Fibroblast of skin of scalp (primary cell): ENCODE data around the gene USE1.

Experiments
- DNase-seq: peaks from one replicate; pipeline ENCODE4 v3.0.0-alpha.2; 2013

The USE1 gene

DNA sequence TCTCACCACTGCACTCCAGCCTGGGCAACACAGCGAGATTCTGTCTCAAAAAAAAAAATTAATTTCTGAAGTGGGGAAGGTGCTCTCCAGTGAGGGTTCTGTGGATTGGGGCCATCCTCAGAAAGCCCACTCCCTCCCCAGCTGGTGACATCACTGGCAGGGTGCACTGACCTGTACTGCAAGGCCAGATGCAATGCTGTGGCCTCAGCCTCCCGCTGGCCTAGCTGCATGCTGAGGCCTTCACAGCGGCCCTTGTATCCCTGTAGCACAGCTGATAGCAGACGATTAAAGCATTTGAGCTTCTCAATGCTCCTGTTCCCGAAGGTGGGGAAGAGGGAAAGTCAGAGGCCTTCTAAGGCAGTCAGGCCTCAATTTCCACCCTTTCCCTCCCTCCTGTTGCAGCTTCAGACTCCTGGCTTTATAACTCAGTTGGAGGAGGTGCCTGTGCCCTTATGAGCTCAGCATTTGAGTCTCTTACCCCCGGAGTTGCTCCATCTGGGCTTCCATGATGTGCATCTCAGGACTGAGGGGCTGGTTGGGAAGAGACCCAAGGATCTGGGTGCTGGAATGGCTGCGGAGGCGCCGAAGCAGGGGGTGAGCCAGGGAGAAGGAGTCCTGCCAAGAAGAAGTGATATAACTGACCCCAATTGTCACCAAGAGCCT is 44.1 kb downstream of the USE1 start:
- no peak for DNase-seq

DNA sequence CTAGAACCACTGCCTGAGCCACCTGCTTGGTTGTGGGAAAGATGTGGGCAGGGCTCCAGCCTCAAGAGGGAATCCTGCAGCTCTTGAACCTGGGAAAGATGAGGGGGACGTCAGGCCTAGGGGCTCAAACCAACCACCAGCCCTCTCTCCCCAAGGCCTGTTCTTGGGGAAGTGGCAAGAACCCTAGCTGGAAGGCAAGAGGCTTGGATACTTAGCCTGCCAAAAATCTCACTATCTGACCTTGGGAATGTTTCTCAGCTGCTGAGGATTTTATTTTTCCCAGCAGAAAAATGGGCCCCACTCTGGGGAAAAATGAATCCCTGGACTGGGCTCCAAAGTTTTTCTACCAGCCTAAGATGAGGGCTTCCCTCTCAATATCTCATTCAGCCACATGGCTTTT is 44.8 kb downstream of the USE1 start:
- DNase-seq: no peak

DNA sequence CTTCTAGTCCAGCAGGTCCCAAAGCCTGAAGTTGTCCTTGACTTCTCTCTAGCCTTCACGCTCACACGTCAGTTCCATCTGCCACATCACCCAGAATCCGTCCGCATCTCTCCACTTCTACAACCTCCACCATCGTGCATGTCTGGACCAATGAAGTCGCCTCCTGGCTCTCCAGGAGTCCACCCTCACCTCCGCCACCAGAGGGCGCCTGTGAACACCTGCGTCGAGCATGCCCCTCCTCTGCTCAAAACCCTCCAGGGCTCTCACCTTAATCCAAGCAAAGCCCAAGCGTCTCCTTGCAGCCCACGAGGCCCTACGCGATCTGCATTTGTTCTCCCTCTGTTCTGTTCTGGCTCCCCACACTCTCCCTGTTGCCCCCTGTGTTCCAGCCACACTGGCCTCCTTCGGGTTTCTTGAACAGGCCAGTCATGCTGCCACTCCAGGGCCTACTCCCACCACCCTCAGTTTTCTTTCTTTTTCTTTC is 45.7 kb downstream of the USE1 start:
- peak; percentile 64 for DNase-seq

DNA sequence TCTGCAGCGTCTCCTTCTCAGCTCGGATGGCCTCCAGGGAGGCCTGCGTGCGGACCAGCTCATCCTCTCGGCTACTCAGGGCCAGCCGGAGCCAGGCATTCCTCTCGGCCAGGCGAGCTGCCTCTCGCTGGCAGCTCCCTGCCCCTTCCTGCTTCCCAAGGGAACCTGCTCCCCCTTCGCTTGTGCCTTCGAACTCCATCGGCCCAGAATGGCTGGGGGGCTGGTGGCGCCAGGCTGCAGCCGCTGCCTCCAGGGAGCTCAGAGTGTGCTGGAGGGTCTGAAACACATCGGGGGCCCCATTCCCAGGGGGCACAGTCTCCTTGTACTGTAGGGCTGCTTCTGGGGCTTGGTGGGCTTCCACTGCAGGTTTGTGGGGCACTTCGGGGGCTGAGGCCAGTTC is 47.4 kb downstream of the USE1 start:
- no peak for DNase-seq

DNA sequence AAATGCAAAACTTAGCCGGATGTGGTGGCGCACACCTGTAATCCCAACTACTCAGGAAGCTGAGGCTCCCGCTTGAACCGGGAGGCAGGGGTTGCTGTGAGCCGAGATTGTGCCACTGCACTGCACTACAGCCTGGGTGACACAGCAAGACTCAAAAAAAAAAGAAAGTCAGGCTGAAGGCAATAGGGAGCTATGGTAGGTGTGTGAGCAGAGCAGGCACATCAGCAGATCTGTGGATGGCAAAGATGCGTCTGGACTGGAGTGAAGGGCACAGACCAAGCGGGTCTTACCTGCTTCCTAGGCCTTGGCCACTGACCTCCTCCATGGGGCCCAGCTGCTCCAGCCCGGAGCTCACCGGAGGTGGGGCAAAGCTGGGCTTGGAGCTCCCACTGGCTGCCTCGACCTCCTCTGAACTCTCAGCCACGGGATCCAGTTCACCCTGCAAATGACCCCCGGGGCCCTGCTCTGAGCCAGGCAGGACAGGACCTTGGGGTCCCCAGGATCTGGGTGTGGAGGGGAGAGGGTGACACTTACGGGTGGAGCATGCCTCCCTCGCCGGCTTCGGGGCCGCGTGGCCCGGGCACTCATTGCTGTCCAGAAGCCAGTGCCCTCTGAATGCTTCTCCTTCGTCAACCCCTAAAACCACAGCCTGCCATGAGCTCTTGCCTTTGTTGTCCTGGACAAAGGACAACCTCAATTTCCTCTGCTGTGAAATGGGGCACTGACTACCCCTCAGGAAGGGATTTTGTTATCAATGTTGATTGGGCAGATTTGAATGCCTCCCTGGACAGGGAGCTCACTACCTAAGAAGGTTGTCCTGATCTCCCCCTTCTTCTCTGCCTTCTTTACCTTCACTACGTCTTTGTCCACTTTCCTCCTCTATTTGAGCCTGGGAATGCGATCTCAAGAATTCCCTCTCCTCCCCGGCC is 48.8 kb downstream of the USE1 start:
- no peak for DNase-seq

DNA sequence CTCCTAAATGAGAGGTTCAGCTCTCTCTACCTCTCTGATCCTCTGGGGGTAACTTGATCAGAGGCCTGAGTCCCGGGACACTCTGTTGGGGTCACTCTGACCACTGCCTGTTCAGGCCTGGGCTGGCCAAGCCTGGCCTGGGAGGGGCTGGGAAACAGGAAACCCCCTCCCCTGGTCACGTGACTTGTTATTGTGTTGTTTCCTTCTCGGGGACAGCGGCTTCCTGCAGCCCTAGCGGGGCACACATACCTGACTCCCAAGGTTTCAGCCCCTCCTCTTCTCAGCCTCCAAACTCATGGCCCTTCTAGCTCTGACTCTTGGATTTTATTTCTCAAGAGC is 49.5 kb downstream of the USE1 start, which contains the start of gene USHBP1:
Gene USHBP1, minus strand, starts transcription at position 105 of the 339 bp plus-strand sequence. CDS start 446 bp downstream, outside the sequence.
- no peak for DNase-seq

DNA sequence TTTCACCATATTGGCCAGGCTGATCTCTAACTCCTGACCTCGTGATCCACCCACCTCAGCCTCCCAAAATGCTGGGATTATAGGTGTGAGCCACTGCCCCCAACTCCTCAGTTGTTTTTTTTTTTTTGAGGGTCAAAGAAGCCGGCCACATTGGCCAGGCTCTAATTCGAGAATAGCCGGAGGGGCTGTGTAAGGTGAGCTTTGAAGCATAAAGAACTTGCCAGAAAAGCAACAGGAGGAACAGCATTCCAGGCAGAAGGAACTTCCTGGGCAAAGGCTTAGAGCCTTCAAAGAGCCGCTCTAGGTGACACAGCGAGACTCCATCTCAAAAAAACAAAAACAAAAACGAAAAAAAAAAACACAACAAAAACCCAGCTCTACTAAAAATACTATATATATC is 50.9 kb downstream of the USE1 start:
- DNase-seq: no peak

DNA sequence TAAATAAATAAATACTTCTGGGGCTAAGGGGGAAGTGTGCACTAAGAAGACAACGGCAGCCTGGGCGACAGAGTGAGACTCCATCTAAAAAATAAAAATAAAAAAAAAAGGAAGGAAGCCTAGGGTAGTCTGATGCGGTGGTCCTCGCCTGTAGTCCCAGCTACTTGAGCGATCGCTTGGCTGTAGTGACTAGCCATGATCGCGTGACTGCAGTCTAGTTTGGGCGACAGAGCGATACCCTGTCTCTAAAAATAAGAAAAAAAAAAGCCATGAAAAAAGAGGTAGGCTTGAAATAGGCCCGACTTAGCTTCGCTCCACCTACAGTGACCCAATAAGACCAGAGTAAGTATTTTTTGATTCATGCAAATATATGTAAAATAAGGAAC is 51.4 kb downstream of the USE1 start:
- no peak for DNase-seq

DNA sequence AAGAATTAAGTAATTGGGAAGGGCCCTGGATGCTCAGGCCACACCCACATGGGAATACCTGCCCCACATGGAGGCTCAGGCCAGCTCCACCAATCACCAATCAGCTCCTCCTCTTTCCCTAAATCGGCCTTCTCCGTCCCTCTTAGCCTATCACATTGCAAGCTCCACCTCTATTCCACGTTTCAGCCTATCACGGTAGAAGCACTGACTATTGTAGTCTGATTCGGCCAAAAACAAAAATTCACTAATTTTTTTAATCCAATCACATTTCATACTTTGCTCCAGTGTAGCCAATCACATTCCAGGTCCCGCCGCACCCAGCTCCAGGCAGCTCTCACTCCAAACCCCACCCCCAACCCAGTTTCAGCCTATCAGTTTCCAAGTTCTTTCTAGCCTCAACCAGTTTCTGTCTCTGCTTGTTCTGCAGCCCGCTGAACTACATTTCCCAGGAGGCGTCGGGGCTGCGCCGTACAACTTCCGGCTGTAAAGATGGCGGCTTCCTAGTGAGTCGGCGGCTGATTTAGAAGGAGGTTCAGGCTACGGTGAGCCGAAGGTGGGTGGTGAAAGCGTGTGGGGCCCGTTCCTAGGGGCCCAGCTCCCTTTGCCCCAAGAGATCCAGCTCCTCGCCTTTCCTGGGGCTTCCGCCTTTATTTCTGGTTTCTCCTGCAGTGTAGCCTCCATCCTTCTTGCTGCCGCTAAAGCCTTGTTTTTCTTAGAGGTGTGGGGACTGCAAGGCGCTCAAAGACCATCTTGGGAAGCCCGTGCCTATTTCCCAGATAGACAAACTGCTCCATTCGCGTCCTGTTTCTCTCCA is 52.0 kb downstream of the USE1 start, which contains the start of gene BABAM1:
Gene BABAM1, plus strand, starts transcription at position 469 of the 814 bp plus-strand sequence. CDS start 1,364 bp downstream, outside the sequence.
- peak; percentile 99 for DNase-seq

DNA sequence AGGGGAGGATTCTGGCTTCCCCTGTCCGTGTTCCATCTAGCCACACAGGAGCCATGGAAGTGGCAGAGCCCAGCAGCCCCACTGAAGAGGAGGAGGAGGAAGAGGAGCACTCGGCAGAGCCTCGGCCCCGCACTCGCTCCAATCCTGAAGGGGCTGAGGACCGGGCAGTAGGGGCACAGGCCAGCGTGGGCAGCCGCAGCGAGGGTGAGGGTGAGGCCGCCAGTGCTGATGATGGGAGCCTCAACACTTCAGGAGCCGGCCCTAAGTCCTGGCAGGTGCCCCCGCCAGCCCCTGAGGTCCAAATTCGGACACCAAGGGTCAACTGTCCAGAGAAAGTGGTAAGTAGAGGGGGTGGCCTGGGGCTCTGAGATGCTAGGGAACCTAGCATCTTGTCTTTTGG is 53.6 kb downstream of the USE1 start:
- DNase-seq: no peak
